SK-N-SH (cell line): ENCODE measurements around the gene MFNG. TPM values are rescaled to one million over a fixed set of nuclear protein-coding genes. Genes with fewer than 3 reads are reported as not detected.

Experiments
- CTCF ChIA-PET: fragments of 300-600, 350-600 bp; formaldehyde crosslinking; extraction: SDS; loops from one replicate; lab custom pipeline; 2021; lab: Yijun Ruan, JAX
- POLR2A ChIA-PET: fragments of 350-600 bp; sonication (Branson Sonifier 250); formaldehyde crosslinking; extraction: SDS; loops from one replicate; lab custom pipeline; 2020; ENCODE audit warnings: antibody characterized with exemption, inconsistent platforms; lab: Yijun Ruan, JAX
- DNase-seq: peaks from one replicate; pipeline ENCODE4 v3.0.0; 2012
- H2AFZ ChIP-seq: fragments of 200-600 bp; sonication (generic); 2 replicates; pipeline ENCODE4 v1.8.1; 2016; ENCODE audit warnings: antibody characterized with exemption, mild to moderate bottlenecking, low read depth
- H3F3A ChIP-seq: fragments of 200-600 bp; sonication (generic); replicated peaks from 2 replicates; pipeline ENCODE3; 2016; ENCODE audit warnings: antibody characterized with exemption, mild to moderate bottlenecking; ENCODE audit not compliant: insufficient read depth
- H3K27ac ChIP-seq, 2 experiments: fragments of 200-500 bp in 1 of 2; fragments of 200-600 bp in 1 of 2; sonication (Bioruptor generic) in 1 of 2; sonication (generic), shearing (Covaris generic) in 1 of 2; 2 replicates each; pipeline versions ENCODE4 v1.5.1 to v1.6.1; 2014 to 2016; ENCODE audit warnings: low read depth in 2 of 2, inconsistent platforms in 1 of 2, low read length in 1 of 2, mild to moderate bottlenecking in 1 of 2, mixed read lengths in 1 of 2
- H3K27me3 ChIP-seq: fragments of 200-600 bp; sonication (generic), shearing (Covaris generic); 2 replicates; pipeline ENCODE4 v1.6.1; 2016; ENCODE audit warnings: mixed run types; ENCODE audit not compliant: insufficient read depth
- H3K36me3 ChIP-seq, 2 experiments: fragments of 200-500 bp in 1 of 2; fragments of 200-600 bp in 1 of 2; sonication (Bioruptor generic) in 1 of 2; sonication (generic) in 1 of 2; replicated peaks in 1 of 2; 2 replicates each; pipeline versions ENCODE3 to v1.5.1; 2014 to 2016; ENCODE audit warnings: low read length in 1 of 2, mild to moderate bottlenecking in 1 of 2; ENCODE audit not compliant: insufficient read depth in 2 of 2, control insufficient read depth in 1 of 2
- H3K4me1 ChIP-seq, 2 experiments: fragments of 200-500 bp in 1 of 2; fragments of 200-600 bp in 1 of 2; sonication (Bioruptor generic) in 1 of 2; sonication (generic), shearing (Covaris generic) in 1 of 2; 2 replicates each; pipeline versions ENCODE4 v1.5.1 to v1.6.1; 2014 to 2016; ENCODE audit warnings: low read depth in 1 of 2, low read length in 1 of 2, mixed run types in 1 of 2; ENCODE audit not compliant: insufficient read depth in 2 of 2, control insufficient read depth in 1 of 2
- H3K4me2 ChIP-seq: fragments of 200-600 bp; sonication (generic), shearing (Covaris generic); 2 replicates; pipeline ENCODE4 v1.6.1; 2017; ENCODE audit warnings: mixed run types
- H3K4me3 ChIP-seq, 2 experiments: fragments of 200-500 bp in 1 of 2; fragments of 200-600 bp in 1 of 2; sonication (Bioruptor generic) in 1 of 2; sonication (generic), shearing (Covaris generic) in 1 of 2; 2 replicates each; pipeline versions ENCODE4 v1.5.1 to v1.8.1; 2014 to 2016; ENCODE audit warnings: low read depth in 2 of 2, inconsistent platforms in 1 of 2, low read length in 1 of 2, mild to moderate bottlenecking in 1 of 2, mixed read lengths in 1 of 2, moderate library complexity in 1 of 2
- H3K79me2 ChIP-seq: fragments of 200-600 bp; sonication (generic); 2 replicates; pipeline ENCODE4 v1.8.1; 2017; ENCODE audit warnings: mild to moderate bottlenecking; ENCODE audit not compliant: insufficient read depth
- H3K9ac ChIP-seq: fragments of 200-600 bp; sonication (generic); 2 replicates; pipeline ENCODE4 v1.6.1; 2017; ENCODE audit warnings: mixed run types
- H3K9me2 ChIP-seq: fragments of 200-600 bp; sonication (generic); 2 replicates; pipeline ENCODE4 v1.6.1; 2017; ENCODE audit warnings: mixed run types
- H3K9me3 ChIP-seq: fragments of 200-600 bp; sonication (generic); 2 replicates; pipeline ENCODE4 v1.6.1; 2017; ENCODE audit warnings: mixed run types, mild to moderate bottlenecking, moderate library complexity
- H4K20me1 ChIP-seq: fragments of 200-600 bp; sonication (generic); 2 replicates; pipeline ENCODE4 v1.6.1; 2017; ENCODE audit warnings: mild to moderate bottlenecking, mixed run types; ENCODE audit not compliant: insufficient read depth
- FOXJ3 ChIP-seq: sonication (generic); formaldehyde crosslinking; IDR thresholded peaks from 2 replicates; pipeline ENCODE4 v1.5.1; 2020; ENCODE audit warnings: mild to moderate bottlenecking, missing genetic modification reagents
- JUND ChIP-seq: IDR thresholded peaks from 2 replicates; pipeline ENCODE4 v1.4.0; 2012
- MEF2A ChIP-seq: IDR thresholded peaks from 2 replicates; pipeline ENCODE4 v1.4.0; 2012; ENCODE audit warnings: low read depth, borderline replicate concordance
- MXI1 ChIP-seq: IDR thresholded peaks from 2 replicates; pipeline ENCODE4 v1.6.1; 2012; ENCODE audit warnings: mild to moderate bottlenecking, low read depth, low read length, improper control_type of control experiment
- RAD21 ChIP-seq: IDR thresholded peaks from 2 replicates; pipeline ENCODE4 v1.6.1; 2012; ENCODE audit warnings: mild to moderate bottlenecking, low read length
- RCOR1 ChIP-seq: fragments of 150-350 bp; IDR thresholded peaks from 2 replicates; pipeline ENCODE4 v1.6.1; 2017; ENCODE audit warnings: antibody characterized with exemption, low read length
- RXRA ChIP-seq: IDR thresholded peaks from 2 replicates; pipeline ENCODE4 v1.4.0; 2012; ENCODE audit warnings: low read depth, mild to moderate bottlenecking, borderline replicate concordance
- SMC3 ChIP-seq: IDR thresholded peaks from 2 replicates; pipeline ENCODE4 v1.6.1; 2012; ENCODE audit warnings: low read depth, low read length, improper control_type of control experiment
- TAF1 ChIP-seq: IDR thresholded peaks from 2 replicates; pipeline ENCODE4 v1.6.1; 2012; ENCODE audit warnings: low read depth, mild to moderate bottlenecking, low read length, moderate library complexity, borderline replicate concordance
- TCF12 ChIP-seq: IDR thresholded peaks from 2 replicates; pipeline ENCODE4 v1.4.0; 2012
- TEAD4 ChIP-seq: IDR thresholded peaks from 2 replicates; pipeline ENCODE4 v1.4.0; 2012; ENCODE audit warnings: mild to moderate bottlenecking, borderline replicate concordance; ENCODE audit not compliant: insufficient read depth
- WGBS: methylation state at CpG from one replicate; pipeline ENCODE4 v1.1.6; 2017; ENCODE audit warnings: low lambda C conversion rate; 5-methylcytosine and 5-hydroxymethylcytosine counted together
- polyA plus RNA-seq, 3 experiments: library from polyadenylated mRNA; depleted of rRNA; stranded (reverse); fragments of >200 nt; gene quantifications; 2 replicates each; pipeline ENCODE4 v1.2.3, GENCODE V29; 2012
- TF ChIP-seq, protein P1 (sequence below): fragments of 200-600 bp; sonication (generic); IDR thresholded peaks from 2 replicates; pipeline ENCODE4 v1.6.1; 2017; ENCODE audit warnings: antibody characterized with exemption, mild to moderate bottlenecking, moderate library complexity
- TF ChIP-seq, protein P2 (sequence below): IDR thresholded peaks from 2 replicates; pipeline ENCODE4; 2012
- TF ChIP-seq, protein P3 (sequence below): fragments of 150-350 bp; IDR thresholded peaks from 2 replicates; pipeline ENCODE4 v1.6.1; 2016; ENCODE audit warnings: mild to moderate bottlenecking, low read depth, low read length
- TF ChIP-seq, protein P4 (sequence below): IDR thresholded peaks from 2 replicates; pipeline ENCODE4 v1.6.1; 2012; ENCODE audit warnings: mild to moderate bottlenecking, low read depth, low read length, moderate library complexity
- TF ChIP-seq, protein P5 (sequence below): IDR thresholded peaks from 2 replicates; pipeline ENCODE4 v1.4.0; 2012; ENCODE audit warnings: low read depth, borderline replicate concordance

Gene MFNG
- polyA plus RNA-seq, 1 of the 3 experiments (the other 2 are of a cell fraction): 0.18 TPM

DNA sequence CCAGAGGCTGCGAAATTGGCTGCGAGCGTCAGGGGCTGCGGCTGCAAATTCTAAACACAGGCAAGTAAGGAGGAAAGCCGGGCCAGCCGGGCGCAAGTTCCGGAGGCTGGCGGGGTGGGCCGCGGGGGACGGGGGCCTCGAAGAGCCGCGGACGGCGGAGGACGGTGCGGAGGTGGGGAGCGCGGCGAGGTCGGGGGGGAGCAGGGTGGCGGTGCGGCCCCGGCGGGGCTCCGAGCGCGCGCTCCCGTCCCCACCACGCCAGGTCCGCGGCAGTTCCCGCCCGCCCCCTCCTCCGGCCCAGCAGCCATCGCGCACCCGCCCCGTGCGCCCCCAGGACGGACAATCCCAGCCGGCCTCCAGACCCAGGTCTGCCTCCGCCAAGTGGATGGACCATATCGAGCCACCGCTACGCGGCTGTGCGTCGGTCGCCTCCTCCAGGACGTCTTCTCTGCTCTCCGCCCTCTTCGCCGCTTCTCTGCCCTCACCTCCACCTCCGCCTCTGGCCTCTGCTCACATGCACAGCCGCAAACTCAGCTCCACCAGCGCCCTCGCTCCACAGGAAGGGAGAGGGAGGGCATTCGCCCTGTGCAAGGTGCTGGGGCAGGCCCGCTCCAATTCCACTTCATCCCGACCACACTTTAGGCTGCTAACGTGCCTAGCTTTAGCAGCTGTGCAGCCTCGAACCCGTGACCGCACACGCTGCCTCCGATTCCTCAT is 66.1 kb downstream of the MFNG start:
- H3K27ac ChIP-seq: no peak overlapping the region
- H4K20me1 ChIP-seq: no peaks in the 10 kb centered on the region
- TF ChIP-seq RAD21 (no peak), RCOR1 (no peak), MEF2A (no peak)
- TF ChIP-seq, protein P1, sequence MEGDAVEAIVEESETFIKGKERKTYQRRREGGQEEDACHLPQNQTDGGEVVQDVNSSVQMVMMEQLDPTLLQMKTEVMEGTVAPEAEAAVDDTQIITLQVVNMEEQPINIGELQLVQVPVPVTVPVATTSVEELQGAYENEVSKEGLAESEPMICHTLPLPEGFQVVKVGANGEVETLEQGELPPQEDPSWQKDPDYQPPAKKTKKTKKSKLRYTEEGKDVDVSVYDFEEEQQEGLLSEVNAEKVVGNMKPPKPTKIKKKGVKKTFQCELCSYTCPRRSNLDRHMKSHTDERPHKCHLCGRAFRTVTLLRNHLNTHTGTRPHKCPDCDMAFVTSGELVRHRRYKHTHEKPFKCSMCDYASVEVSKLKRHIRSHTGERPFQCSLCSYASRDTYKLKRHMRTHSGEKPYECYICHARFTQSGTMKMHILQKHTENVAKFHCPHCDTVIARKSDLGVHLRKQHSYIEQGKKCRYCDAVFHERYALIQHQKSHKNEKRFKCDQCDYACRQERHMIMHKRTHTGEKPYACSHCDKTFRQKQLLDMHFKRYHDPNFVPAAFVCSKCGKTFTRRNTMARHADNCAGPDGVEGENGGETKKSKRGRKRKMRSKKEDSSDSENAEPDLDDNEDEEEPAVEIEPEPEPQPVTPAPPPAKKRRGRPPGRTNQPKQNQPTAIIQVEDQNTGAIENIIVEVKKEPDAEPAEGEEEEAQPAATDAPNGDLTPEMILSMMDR: no peak
- TF ChIP-seq, protein P2, sequence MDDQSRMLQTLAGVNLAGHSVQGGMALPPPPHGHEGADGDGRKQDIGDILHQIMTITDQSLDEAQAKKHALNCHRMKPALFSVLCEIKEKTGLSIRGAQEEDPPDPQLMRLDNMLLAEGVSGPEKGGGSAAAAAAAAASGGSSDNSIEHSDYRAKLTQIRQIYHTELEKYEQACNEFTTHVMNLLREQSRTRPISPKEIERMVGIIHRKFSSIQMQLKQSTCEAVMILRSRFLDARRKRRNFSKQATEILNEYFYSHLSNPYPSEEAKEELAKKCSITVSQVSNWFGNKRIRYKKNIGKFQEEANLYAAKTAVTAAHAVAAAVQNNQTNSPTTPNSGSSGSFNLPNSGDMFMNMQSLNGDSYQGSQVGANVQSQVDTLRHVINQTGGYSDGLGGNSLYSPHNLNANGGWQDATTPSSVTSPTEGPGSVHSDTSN: no peak
- H3K9me3 ChIP-seq: no peaks in the 10 kb centered on the region
- H3K36me3 ChIP-seq: no peaks in the 10 kb centered on the region
- peak; percentile 84 for DNase-seq
- H2AFZ ChIP-seq: no peak overlapping the region
- WGBS: 29% methylated on average over 22 of the region's 70 CpGs
- peak overlapping the region; percentile 40 to 51 for H3K4me3 ChIP-seq
- CTCF ChIA-PET: interaction anchor here (1.1 to 2.9 kb wide), 4 partner anchors 8 to 103 kb away, joined by 3 to 11 read pairs (median 4); no protein-coding TSS in a partner anchor
- peaks cover 5% of the 10 kb centered on the region; the same call in 1 of the 2 replicates for H3K27me3 ChIP-seq
- H3K4me1 ChIP-seq: peaks cover 0 to 4% of the 10 kb centered on the region in 2 experiments; a peak in 1 of 4 replicates
- H3F3A ChIP-seq: no peaks in the 10 kb centered on the region
- no peaks in the 10 kb centered on the region for H3K9me2 ChIP-seq
- H3K4me2 ChIP-seq: peak overlapping the region; percentile 78
- no peaks in the 10 kb centered on the region for H3K79me2 ChIP-seq
- H3K9ac ChIP-seq: no peak overlapping the region
- POLR2A ChIA-PET: no interaction called here

DNA sequence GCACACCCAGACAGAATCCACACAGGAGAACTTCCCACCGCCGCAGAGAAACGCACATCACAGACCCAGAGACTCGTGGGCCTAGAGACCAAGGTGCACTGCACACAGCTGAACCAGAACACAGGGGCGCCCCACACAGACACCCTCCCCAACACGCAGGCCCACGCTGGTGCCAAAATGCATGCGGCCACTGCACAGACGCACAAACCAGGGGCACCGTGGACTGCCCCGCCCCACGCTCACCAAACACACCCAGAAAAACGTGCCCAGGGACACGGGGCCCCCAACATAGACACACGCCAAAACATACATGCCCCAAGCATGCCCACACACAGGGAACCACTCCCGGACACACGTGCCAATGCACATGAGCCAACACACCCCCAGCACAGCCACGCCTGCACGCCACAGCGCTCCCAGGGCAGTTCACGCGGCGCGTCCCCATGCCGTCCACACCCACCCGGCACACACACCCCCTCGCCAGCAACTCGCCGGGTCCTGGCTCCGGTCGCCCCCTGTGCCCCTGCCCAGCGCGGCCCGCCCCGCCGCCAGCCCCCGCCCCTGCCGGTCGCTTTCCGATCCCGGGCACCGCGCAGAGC is 66.7 kb downstream of the MFNG start:
- CTCF ChIA-PET: interaction anchor here (1.3 kb wide), 1 partner anchor 103 kb away, joined by 4 read pairs; no protein-coding TSS in a partner anchor
- Histone ChIP-seq H3K27me3 (peaks cover 5% of the 10 kb centered on the region; the same call in 1 of the 2 replicates), H3K9me3 (no peaks in the 10 kb centered on the region), H3K4me2 (peak overlapping the region; percentile 78; the same call in 1 of the 2 replicates), H3K27ac (no peak overlapping the region), H4K20me1 (no peaks in the 10 kb centered on the region), H3K4me3 (peak overlapping the region; percentile 40 to 51; a peak in 2 of 4 replicates), H3K79me2 (no peaks in the 10 kb centered on the region), H3K9ac (no peak overlapping the region), H3K4me1 (peaks cover 0 to 4% of the 10 kb centered on the region in 2 experiments; a peak in 1 of 4 replicates), H2AFZ (no peak overlapping the region), H3K9me2 (no peaks in the 10 kb centered on the region), H3F3A (no peaks in the 10 kb centered on the region), H3K36me3 (no peaks in the 10 kb centered on the region)
- POLR2A ChIA-PET: no interaction called here
- WGBS: 82% methylated on average over 9 of the region's 43 CpGs
- DNase-seq: no peak
- TF ChIP-seq RCOR1 (no peak), TAF1 (no peak), SMC3 (no peak), JUND (no peak), FOXJ3 (CRISPR knock-in tag) (no peak), MXI1 (no peak), RXRA (no peak), TCF12 (no peak), TEAD4 (no peak)
- TF ChIP-seq, protein P3, sequence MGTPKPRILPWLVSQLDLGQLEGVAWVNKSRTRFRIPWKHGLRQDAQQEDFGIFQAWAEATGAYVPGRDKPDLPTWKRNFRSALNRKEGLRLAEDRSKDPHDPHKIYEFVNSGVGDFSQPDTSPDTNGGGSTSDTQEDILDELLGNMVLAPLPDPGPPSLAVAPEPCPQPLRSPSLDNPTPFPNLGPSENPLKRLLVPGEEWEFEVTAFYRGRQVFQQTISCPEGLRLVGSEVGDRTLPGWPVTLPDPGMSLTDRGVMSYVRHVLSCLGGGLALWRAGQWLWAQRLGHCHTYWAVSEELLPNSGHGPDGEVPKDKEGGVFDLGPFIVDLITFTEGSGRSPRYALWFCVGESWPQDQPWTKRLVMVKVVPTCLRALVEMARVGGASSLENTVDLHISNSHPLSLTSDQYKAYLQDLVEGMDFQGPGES: no peak
- TF ChIP-seq, protein P4, sequence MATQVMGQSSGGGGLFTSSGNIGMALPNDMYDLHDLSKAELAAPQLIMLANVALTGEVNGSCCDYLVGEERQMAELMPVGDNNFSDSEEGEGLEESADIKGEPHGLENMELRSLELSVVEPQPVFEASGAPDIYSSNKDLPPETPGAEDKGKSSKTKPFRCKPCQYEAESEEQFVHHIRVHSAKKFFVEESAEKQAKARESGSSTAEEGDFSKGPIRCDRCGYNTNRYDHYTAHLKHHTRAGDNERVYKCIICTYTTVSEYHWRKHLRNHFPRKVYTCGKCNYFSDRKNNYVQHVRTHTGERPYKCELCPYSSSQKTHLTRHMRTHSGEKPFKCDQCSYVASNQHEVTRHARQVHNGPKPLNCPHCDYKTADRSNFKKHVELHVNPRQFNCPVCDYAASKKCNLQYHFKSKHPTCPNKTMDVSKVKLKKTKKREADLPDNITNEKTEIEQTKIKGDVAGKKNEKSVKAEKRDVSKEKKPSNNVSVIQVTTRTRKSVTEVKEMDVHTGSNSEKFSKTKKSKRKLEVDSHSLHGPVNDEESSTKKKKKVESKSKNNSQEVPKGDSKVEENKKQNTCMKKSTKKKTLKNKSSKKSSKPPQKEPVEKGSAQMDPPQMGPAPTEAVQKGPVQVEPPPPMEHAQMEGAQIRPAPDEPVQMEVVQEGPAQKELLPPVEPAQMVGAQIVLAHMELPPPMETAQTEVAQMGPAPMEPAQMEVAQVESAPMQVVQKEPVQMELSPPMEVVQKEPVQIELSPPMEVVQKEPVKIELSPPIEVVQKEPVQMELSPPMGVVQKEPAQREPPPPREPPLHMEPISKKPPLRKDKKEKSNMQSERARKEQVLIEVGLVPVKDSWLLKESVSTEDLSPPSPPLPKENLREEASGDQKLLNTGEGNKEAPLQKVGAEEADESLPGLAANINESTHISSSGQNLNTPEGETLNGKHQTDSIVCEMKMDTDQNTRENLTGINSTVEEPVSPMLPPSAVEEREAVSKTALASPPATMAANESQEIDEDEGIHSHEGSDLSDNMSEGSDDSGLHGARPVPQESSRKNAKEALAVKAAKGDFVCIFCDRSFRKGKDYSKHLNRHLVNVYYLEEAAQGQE: no peak
- TF ChIP-seq, protein P5, sequence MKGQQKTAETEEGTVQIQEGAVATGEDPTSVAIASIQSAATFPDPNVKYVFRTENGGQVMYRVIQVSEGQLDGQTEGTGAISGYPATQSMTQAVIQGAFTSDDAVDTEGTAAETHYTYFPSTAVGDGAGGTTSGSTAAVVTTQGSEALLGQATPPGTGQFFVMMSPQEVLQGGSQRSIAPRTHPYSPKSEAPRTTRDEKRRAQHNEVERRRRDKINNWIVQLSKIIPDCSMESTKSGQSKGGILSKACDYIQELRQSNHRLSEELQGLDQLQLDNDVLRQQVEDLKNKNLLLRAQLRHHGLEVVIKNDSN: no peak
